Hepatocyte (in vitro differentiated cells): ENCODE data around the gene OPN1MW3. TPM values are rescaled to one million over a fixed set of nuclear protein-coding genes. Genes with fewer than 3 reads are reported as not detected.
"Not testable (repeated sequence)": the region's sequence is repeated elsewhere in the genome, so short reads cannot be mapped to it uniquely, and the experiment has no call there.

Source experiments
- DNase-seq: peaks from one replicate; pipeline ENCODE4 v3.0.0-alpha.2; 2016; ENCODE audit warnings: low spot score
- H2AFZ ChIP-seq: fragments of 200-600 bp; sonication (generic); 2 replicates; pipeline ENCODE4 v1.6.0; 2016; ENCODE audit warnings: antibody characterized with exemption, mild to moderate bottlenecking
- H3K27ac ChIP-seq: fragments of 200-600 bp; sonication (generic); 2 replicates; pipeline ENCODE4 v1.5.1; 2016; ENCODE audit warnings: mild to moderate bottlenecking
- H3K27me3 ChIP-seq: fragments of 200-600 bp; sonication (generic); 2 replicates; pipeline ENCODE4 v1.6.1; 2016
- H3K36me3 ChIP-seq: fragments of 200-600 bp; sonication (generic); replicated peaks from 2 replicates; pipeline ENCODE4 v1.5.1; 2016; ENCODE audit warnings: low read depth; ENCODE audit not compliant: insufficient read depth
- H3K4me1 ChIP-seq: fragments of 200-600 bp; sonication (generic); 2 replicates; pipeline ENCODE4 v1.5.1; 2016; ENCODE audit warnings: mild to moderate bottlenecking, moderate library complexity; ENCODE audit not compliant: insufficient read depth
- H3K4me2 ChIP-seq: fragments of 200-600 bp; sonication (generic); 2 replicates; pipeline ENCODE4 v1.6.0; 2016
- H3K4me3 ChIP-seq: fragments of 200-600 bp; sonication (generic); 2 replicates; pipeline ENCODE4 v1.5.1; 2016; ENCODE audit warnings: mild to moderate bottlenecking
- H3K79me2 ChIP-seq: fragments of 200-600 bp; sonication (generic); 2 replicates; pipeline ENCODE4 v1.6.0; 2017; ENCODE audit warnings: mild to moderate bottlenecking
- H3K9me2 ChIP-seq: fragments of 200-600 bp; sonication (generic); replicated peaks from 2 replicates; pipeline ENCODE4 v1.6.0; 2017; ENCODE audit warnings: mild to moderate bottlenecking; ENCODE audit not compliant: insufficient read depth
- H3K9me3 ChIP-seq: fragments of 200-600 bp; sonication (generic); 2 replicates; pipeline ENCODE4 v1.5.1; 2016; ENCODE audit warnings: low read depth, mild to moderate bottlenecking
- H4K20me1 ChIP-seq: fragments of 200-600 bp; sonication (generic); 2 replicates; pipeline ENCODE4 v1.6.0; 2016; ENCODE audit warnings: mild to moderate bottlenecking; ENCODE audit not compliant: insufficient read depth, poor library complexity, severe bottlenecking
- WGBS: methylation state at CpG from one replicate; pipeline ENCODE4 v1.1.6; 2016; ENCODE audit warnings: low lambda C conversion rate; ENCODE audit errors: missing lambda C conversion rate; 5-methylcytosine and 5-hydroxymethylcytosine counted together
- polyA plus RNA-seq: library from polyadenylated mRNA; unstranded; fragments of >200 nt; fragmentation: Nextera tagmentation; extraction: Ambion mirVana; gene quantifications from 2 replicates; pipeline ENCODE4 v1.2.1, GENCODE V29; 2016
- total RNA-seq: library from RNA; depleted of rRNA; stranded (reverse); fragments of >200 nt; gene quantifications from 2 replicates; pipeline ENCODE4 v1.2.3, GENCODE V29; 2014

OPN1MW3 gene
- total RNA-seq (not detected in 2 replicates), polyA plus RNA-seq (not detected in 2 replicates)

DNA sequence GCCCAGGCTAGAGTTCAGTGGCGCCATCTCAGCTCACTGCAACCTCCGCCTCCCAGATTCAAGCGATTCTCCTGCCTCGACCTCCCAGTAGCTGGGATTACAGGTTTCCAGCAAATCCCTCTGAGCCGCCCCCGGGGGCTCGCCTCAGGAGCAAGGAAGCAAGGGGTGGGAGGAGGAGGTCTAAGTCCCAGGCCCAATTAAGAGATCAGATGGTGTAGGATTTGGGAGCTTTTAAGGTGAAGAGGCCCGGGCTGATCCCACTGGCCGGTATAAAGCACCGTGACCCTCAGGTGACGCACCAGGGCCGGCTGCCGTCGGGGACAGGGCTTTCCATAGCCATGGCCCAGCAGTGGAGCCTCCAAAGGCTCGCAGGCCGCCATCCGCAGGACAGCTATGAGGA, at the start of gene OPN1MW3:
OPN1MW3 (plus strand) TSS at position 301 of the 400 bp plus-strand sequence; CDS start at position 339, 38 bp downstream.
- not testable (repeated sequence) for H3K27me3 ChIP-seq, H3K4me1 ChIP-seq, H4K20me1 ChIP-seq, H3K9me3 ChIP-seq, H3K79me2 ChIP-seq, H2AFZ ChIP-seq, H3K4me3 ChIP-seq, H3K27ac ChIP-seq, H3K9me2 ChIP-seq, DNase-seq, H3K36me3 ChIP-seq, H3K4me2 ChIP-seq
- no CpG with 5 or more reads among the region's 17 CpGs for WGBS

- H3K4me1 ChIP-seq, H3K79me2 ChIP-seq, H3K9me3 ChIP-seq, H3K36me3 ChIP-seq, H3K27me3 ChIP-seq, H4K20me1 ChIP-seq, H3K27ac ChIP-seq, H3K4me3 ChIP-seq, H3K9me2 ChIP-seq, H2AFZ ChIP-seq, H3K4me2 ChIP-seq, DNase-seq: not testable (repeated sequence)
- WGBS = no CpG with 5 or more reads among the region's 21 CpGs
Observed at GRCh38 chrX:154209670-154210418, 47.5 kb upstream of the OPN1MW3 start.

DNA sequence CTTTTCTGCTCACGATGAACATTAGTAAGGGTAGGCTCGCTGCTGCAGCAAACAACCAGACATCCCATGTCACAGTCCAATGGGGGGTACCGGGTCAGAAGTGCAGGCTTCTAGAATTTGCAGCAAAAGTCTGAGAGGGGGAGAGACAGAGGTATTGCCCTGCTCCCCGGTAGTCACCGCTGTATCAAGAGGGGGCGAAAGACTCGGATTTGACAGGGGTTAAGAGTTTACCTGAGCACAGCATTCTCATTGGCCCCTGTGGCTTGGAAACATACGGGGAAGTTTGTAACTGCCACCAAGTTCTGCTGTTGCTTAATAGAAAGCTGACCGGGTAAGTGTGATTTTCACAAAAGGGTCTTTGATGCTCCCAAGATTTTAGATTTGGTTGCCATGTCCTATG, 46.3 kb upstream of the OPN1MW3 start:
- H3K9me2 ChIP-seq, H3K36me3 ChIP-seq, H3K79me2 ChIP-seq, H3K27ac ChIP-seq, H3K27me3 ChIP-seq, H3K4me1 ChIP-seq, H4K20me1 ChIP-seq, H3K4me3 ChIP-seq, H3K9me3 ChIP-seq, H2AFZ ChIP-seq, H3K4me2 ChIP-seq, DNase-seq: not testable (repeated sequence)
- 86% methylated on average over 5 of the region's 9 CpGs for WGBS

- H3K27me3 ChIP-seq, H3K9me2 ChIP-seq, H4K20me1 ChIP-seq, H3K4me1 ChIP-seq, H3K9me3 ChIP-seq, H3K4me3 ChIP-seq, H3K79me2 ChIP-seq, H2AFZ ChIP-seq, H3K27ac ChIP-seq, H3K4me2 ChIP-seq, DNase-seq, H3K36me3 ChIP-seq: not testable (repeated sequence)
- WGBS = no CpG with 5 or more reads among the region's 10 CpGs
Observed at GRCh38 chrX:154211499-154211898, 45.9 kb upstream of the OPN1MW3 start.

DNA sequence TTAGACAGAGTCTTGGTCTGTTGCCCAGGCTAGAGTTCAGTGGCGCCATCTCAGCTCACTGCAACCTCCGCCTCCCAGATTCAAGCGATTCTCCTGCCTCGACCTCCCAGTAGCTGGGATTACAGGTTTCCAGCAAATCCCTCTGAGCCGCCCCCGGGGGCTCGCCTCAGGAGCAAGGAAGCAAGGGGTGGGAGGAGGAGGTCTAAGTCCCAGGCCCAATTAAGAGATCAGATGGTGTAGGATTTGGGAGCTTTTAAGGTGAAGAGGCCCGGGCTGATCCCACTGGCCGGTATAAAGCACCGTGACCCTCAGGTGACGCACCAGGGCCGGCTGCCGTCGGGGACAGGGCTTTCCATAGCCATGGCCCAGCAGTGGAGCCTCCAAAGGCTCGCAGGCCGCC, 37.9 kb upstream of the OPN1MW3 start, which contains the start of gene OPN1MW2:
OPN1MW2 (plus strand) TSS at position 301 of the 400 bp plus-strand sequence; CDS start at position 361, 60 bp downstream.
- not testable (repeated sequence) for H2AFZ ChIP-seq, H3K4me2 ChIP-seq, H3K36me3 ChIP-seq, H3K27me3 ChIP-seq, H3K4me3 ChIP-seq, H3K9me2 ChIP-seq, DNase-seq, H3K9me3 ChIP-seq, H4K20me1 ChIP-seq, H3K27ac ChIP-seq, H3K4me1 ChIP-seq, H3K79me2 ChIP-seq
- no CpG with 5 or more reads among the region's 16 CpGs for WGBS

- DNase-seq, H3K27ac ChIP-seq, H3K79me2 ChIP-seq, H3K36me3 ChIP-seq, H3K27me3 ChIP-seq, H3K9me2 ChIP-seq, H3K4me2 ChIP-seq, H2AFZ ChIP-seq, H3K4me1 ChIP-seq, H3K4me3 ChIP-seq, H4K20me1 ChIP-seq, H3K9me3 ChIP-seq: not testable (repeated sequence)
- WGBS = no CpG with 5 or more reads among the region's 6 CpGs
Observed at GRCh38 chrX:154225292-154225691, 32.1 kb upstream of the OPN1MW3 start.

DNA sequence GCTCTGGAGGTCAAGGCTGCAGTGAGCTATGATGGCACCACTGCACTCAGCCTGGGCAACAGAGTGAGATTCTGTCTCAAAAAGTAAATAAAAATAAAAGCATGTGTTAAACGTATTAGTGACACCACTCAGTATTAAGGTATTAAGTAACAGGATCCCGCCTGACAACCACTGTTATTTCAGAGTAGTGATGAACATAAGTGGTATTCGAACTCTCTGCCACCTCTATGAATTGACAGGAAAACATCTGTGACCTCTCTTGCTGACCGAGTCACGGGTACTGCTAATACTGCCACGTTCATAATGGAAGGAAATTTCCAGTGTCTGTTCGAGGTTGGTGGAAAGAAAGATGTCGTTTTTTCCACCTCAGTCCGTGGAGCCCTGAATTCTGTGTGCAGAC, 30.7 kb upstream of the OPN1MW3 start:
- not testable (repeated sequence) for H3K9me3 ChIP-seq, H3K9me2 ChIP-seq, H4K20me1 ChIP-seq, H3K4me3 ChIP-seq, H3K4me1 ChIP-seq, H3K79me2 ChIP-seq, H3K36me3 ChIP-seq, H3K4me2 ChIP-seq, DNase-seq, H3K27ac ChIP-seq, H3K27me3 ChIP-seq, H2AFZ ChIP-seq
- no CpG with 5 or more reads among the region's 9 CpGs for WGBS

DNA sequence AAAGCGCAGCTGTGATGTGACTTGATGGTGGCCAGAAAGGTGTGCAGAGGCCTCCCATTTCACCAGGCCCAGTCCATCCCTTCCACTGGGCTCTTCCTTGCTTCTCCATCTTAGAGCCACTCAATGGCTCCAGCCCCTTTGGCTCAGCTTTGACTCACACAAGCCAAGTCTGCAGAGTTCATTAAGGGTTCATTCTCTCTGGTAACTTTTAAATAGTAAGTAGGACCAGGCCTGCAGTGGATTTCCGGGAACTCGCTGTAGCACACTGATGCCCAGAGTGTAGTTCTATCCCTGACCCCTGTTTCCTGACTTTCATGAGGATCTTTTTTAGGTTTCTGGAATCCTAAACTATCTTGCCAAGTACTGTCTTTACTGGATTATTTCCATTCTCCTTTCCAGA, 25.9 kb upstream of the OPN1MW3 start:
- H3K27me3 ChIP-seq, H3K9me2 ChIP-seq, H4K20me1 ChIP-seq, H3K79me2 ChIP-seq, H3K9me3 ChIP-seq, H3K4me1 ChIP-seq, H3K27ac ChIP-seq, H2AFZ ChIP-seq, DNase-seq, H3K4me3 ChIP-seq, H3K4me2 ChIP-seq, H3K36me3 ChIP-seq: not testable (repeated sequence)
- no CpG with 5 or more reads among the region's 3 CpGs for WGBS

- not testable (repeated sequence) for H3K9me2 ChIP-seq, H3K27me3 ChIP-seq, DNase-seq, H2AFZ ChIP-seq, H3K4me2 ChIP-seq, H3K27ac ChIP-seq, H3K36me3 ChIP-seq, H3K9me3 ChIP-seq, H4K20me1 ChIP-seq, H3K4me1 ChIP-seq, H3K4me3 ChIP-seq, H3K79me2 ChIP-seq
- WGBS = no CpG with 5 or more reads among the region's 16 CpGs
Observed at GRCh38 chrX:154233620-154234019, 23.8 kb upstream of the OPN1MW3 start.
